ENCODE results near the gene ZC3H6. TPM values are rescaled to one million over a fixed set of nuclear protein-coding genes. Genes with fewer than 3 reads are reported as not detected.

Gene ZC3H6
- total and polyA plus RNA-seq, 2 of the 13 experiments (the other 11 are each of a cell fraction or from before 2014, with no cell fraction given), result 0.71 to 0.93 TPM

DNA sequence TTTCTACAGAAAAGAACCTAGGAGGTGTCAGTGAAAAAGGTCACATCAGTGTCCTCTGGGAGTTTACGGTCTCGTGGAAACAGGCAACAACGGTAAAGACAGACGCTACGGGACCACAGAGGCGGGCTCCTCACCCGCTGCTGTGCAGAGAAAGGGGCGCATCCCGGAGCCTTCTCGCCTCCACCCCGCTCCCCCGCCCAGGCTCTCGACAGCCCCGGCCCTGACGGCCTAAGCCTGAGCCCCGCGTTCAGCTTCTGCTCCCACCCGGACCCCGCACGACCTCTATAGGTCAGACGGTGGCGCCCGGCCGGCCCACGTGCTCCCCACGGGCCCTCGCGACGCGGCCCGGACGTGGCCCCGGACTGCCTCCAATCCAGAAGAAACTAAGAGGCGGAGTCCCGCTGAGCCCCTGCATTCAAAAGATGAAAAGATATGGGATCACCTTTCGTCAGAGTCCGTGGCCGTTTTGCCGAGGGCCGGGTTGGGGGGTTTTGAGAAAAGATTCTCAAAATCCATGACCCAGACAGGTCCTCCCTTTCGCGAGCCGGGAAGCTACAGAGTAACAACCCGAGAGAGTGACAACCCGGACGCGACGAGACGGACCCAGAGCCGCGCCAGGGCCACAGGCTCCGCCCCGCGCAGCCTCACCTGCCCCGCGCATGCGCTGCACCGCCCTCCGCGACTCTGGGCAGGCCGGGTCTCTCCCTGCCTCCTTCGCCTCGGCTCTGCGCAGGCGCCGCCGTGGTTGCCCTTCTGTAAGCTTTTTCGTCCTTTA, 20.7 kb upstream of the ZC3H6 start, which contains the start of gene ZC3H8 (continued):
- TF ChIP-seq, protein P1, sequence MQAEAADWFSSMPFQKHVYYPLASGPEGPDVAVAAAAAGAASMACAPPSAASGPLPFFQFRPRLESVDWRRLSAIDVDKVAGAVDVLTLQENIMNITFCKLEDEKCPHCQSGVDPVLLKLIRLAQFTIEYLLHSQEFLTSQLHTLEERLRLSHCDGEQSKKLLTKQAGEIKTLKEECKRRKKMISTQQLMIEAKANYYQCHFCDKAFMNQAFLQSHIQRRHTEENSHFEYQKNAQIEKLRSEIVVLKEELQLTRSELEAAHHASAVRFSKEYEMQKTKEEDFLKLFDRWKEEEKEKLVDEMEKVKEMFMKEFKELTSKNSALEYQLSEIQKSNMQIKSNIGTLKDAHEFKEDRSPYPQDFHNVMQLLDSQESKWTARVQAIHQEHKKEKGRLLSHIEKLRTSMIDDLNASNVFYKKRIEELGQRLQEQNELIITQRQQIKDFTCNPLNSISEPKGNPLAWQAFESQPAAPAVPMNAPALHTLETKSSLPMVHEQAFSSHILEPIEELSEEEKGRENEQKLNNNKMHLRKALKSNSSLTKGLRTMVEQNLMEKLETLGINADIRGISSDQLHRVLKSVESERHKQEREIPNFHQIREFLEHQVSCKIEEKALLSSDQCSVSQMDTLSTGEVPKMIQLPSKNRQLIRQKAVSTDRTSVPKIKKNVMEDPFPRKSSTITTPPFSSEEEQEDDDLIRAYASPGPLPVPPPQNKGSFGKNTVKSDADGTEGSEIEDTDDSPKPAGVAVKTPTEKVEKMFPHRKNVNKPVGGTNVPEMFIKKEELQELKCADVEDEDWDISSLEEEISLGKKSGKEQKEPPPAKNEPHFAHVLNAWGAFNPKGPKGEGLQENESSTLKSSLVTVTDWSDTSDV (CRISPR knock-in tag; IDR thresholded peaks at IDR 0.05), result peak; percentile 92
- no peak for TF ChIP-seq ZNF432 (CRISPR knock-in tag; IDR thresholded peaks at IDR 0.05; ENCODE audit: borderline replicate concordance)
- TF ChIP-seq KDM5A (IDR thresholded peaks at IDR 0.05; ENCODE audit: borderline replicate concordance, low read length), result peak; percentile 69; the same call in 1 of the 2 replicates
- TF ChIP-seq, protein P2, sequence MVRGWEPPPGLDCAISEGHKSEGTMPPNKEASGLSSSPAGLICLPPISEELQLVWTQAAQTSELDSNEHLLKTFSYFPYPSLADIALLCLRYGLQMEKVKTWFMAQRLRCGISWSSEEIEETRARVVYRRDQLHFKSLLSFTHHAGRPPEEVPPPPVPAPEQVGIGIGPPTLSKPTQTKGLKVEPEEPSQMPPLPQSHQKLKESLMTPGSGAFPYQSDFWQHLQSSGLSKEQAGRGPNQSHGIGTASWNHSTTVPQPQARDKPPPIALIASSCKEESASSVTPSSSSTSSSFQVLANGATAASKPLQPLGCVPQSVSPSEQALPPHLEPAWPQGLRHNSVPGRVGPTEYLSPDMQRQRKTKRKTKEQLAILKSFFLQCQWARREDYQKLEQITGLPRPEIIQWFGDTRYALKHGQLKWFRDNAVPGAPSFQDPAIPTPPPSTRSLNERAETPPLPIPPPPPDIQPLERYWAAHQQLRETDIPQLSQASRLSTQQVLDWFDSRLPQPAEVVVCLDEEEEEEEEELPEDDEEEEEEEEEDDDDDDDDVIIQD (CRISPR knock-in tag; IDR thresholded peaks at IDR 0.05; ENCODE audit: low read depth), result peak; percentile 16; the same call in 1 of the 2 replicates
- TF ChIP-seq ZBTB7A (CRISPR knock-in tag; IDR thresholded peaks at IDR 0.05), result peak; percentile 78; the same call in 1 of the 2 replicates
- TF ChIP-seq PAX8 (CRISPR knock-in tag; IDR thresholded peaks at IDR 0.05; ENCODE audit: borderline replicate concordance), result peak; percentile 92; the same call in 1 of the 2 replicates
- no peak for TF ChIP-seq TBX3 (IDR thresholded peaks at IDR 0.05; ENCODE audit: borderline replicate concordance)
- no peak for TF ChIP-seq PHB2 (IDR thresholded peaks at IDR 0.05; ENCODE audit: partially characterized antibody)
- peak; percentile 94 for TF ChIP-seq EEA1 (CRISPR knock-in tag; IDR thresholded peaks at IDR 0.05; ENCODE audit: borderline replicate concordance)
- peak; percentile 40; the same call in 1 of the 2 replicates for TF ChIP-seq ZNF598 (CRISPR knock-in tag; IDR thresholded peaks at IDR 0.05; ENCODE audit: borderline replicate concordance)
- peak; percentile 87 for TF ChIP-seq ZSCAN9 (CRISPR knock-in tag; IDR thresholded peaks at IDR 0.05; ENCODE audit: borderline replicate concordance)
- peak; percentile 67; the same call in 1 of the 2 replicates for TF ChIP-seq ZNF670 (CRISPR knock-in tag; IDR thresholded peaks at IDR 0.05; ENCODE audit: borderline replicate concordance)
- no peak for TF ChIP-seq SRF (IDR thresholded peaks at IDR 0.05; ENCODE audit: low read depth, low read length)
- TF ChIP-seq THYN1 (CRISPR knock-in tag; IDR thresholded peaks at IDR 0.05; ENCODE audit: borderline replicate concordance, low read depth), result no peak
- TF ChIP-seq ZNF816 (CRISPR knock-in tag; IDR thresholded peaks at IDR 0.05; ENCODE audit: borderline replicate concordance), result peak; percentile 72
- TF ChIP-seq, protein P3, sequence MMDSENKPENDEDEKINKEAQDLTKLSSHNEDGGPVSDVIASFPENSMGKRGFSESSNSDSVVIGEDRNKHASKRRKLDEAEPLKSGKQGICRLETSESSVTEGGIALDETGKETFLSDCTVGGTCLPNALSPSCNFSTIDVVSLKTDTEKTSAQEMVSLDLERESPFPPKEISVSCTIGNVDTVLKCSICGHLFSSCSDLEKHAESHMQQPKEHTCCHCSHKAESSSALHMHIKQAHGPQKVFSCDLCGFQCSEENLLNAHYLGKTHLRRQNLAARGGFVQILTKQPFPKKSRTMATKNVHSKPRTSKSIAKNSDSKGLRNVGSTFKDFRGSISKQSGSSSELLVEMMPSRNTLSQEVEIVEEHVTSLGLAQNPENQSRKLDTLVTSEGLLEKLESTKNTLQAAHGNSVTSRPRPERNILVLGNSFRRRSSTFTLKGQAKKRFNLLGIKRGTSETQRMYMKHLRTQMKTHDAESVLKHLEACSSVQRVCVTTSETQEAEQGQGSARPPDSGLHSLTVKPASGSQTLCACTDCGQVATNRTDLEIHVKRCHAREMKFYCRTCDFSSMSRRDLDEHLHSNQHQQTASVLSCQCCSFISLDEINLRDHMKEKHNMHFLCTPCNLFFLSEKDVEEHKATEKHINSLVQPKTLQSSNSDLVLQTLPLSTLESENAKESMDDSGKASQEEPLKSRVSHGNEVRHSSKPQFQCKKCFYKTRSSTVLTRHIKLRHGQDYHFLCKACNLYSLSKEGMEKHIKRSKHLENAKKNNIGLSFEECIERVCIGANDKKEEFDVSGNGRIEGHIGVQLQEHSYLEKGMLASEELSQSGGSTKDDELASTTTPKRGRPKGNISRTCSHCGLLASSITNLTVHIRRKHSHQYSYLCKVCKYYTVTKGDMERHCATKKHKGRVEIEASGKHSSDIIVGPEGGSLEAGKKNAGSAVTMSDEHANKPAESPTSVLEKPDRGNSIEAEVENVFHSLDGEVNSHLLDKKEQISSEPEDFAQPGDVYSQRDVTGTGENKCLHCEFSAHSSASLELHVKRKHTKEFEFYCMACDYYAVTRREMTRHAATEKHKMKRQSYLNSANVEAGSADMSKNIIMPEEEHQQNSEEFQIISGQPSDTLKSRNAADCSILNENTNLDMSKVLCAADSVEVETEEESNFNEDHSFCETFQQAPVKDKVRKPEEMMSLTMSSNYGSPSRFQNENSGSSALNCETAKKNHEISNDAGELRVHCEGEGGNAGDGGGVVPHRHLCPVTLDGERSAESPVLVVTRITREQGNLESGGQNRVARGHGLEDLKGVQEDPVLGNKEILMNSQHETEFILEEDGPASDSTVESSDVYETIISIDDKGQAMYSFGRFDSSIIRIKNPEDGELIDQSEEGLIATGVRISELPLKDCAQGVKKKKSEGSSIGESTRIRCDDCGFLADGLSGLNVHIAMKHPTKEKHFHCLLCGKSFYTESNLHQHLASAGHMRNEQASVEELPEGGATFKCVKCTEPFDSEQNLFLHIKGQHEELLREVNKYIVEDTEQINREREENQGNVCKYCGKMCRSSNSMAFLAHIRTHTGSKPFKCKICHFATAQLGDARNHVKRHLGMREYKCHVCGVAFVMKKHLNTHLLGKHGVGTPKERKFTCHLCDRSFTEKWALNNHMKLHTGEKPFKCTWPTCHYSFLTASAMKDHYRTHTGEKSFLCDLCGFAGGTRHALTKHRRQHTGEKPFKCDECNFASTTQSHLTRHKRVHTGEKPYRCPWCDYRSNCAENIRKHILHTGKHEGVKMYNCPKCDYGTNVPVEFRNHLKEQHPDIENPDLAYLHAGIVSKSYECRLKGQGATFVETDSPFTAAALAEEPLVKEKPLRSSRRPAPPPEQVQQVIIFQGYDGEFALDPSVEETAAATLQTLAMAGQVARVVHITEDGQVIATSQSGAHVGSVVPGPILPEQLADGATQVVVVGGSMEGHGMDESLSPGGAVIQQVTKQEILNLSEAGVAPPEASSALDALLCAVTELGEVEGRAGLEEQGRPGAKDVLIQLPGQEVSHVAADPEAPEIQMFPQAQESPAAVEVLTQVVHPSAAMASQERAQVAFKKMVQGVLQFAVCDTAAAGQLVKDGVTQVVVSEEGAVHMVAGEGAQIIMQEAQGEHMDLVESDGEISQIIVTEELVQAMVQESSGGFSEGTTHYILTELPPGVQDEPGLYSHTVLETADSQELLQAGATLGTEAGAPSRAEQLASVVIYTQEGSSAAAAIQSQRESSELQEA (CRISPR knock-in tag; IDR thresholded peaks at IDR 0.05; ENCODE audit: not compliant biosample characterization), result peak; percentile 95
